ENCODE results near the gene TNFRSF1A. TPM values are rescaled to one million over a fixed set of nuclear protein-coding genes. Genes with fewer than 3 reads are reported as not detected.
A peak's percentile ranks its signal among the peaks of the same experiment; 100 is the strongest.

The TNFRSF1A gene
- total RNA-seq, 4 donors from 2014 or later = 229 to 317 (median 258) TPM

GRCh38 chr12:6335451-6336078 lies 6.3 kb downstream of the TNFRSF1A start:
- peak overlapping the region; percentile 20 to 84 (median 29) for H3K4me3 ChIP-seq
- H3K4me1 ChIP-seq = peaks cover 39 to 88% (median 77%) of the 10 kb centered on the region in 4 donors
- in situ Hi-C loops (cut with MboI; ENCODE audit: low pct_ligation_motif_present in 1 of 4, low pct_unique_long_range_greater_than_20kb in 1 of 4, low sequenced_read_pairs in 3 of 4) (loop anchor here in 3 of 4 donors (10.0 to 25.0 kb wide), 3 partner anchors 119 to 202 kb away; partner anchors contain the start of genes TAPBPL (in 3 of the 3), VAMP1 (in 2 of the 3) and GAPDH (in 1 of the 3)), intact Hi-C loops (cut with DNase I; ENCODE audit: low total_unique reads) (loop anchor here (5.0 to 10.0 kb wide), 2 partner anchors 47 to 219 kb away; partner anchors contain the start of genes IFFO1 and LTBR)
- H3K27ac ChIP-seq = peak overlapping the region; percentile 94 to 99 (median 98)
- DNase-seq = peak; percentile 84
- no peaks in the 10 kb centered on the region for H3K9me3 ChIP-seq
- WGBS, 2 donors (ENCODE audit: low coverage in 1 of 2) = 0 to 2% methylated on average over 1 to 11 of the region's 11 CpGs
- H3K27me3 ChIP-seq = no peaks in the 10 kb centered on the region
- TF ChIP-seq, protein P1, sequence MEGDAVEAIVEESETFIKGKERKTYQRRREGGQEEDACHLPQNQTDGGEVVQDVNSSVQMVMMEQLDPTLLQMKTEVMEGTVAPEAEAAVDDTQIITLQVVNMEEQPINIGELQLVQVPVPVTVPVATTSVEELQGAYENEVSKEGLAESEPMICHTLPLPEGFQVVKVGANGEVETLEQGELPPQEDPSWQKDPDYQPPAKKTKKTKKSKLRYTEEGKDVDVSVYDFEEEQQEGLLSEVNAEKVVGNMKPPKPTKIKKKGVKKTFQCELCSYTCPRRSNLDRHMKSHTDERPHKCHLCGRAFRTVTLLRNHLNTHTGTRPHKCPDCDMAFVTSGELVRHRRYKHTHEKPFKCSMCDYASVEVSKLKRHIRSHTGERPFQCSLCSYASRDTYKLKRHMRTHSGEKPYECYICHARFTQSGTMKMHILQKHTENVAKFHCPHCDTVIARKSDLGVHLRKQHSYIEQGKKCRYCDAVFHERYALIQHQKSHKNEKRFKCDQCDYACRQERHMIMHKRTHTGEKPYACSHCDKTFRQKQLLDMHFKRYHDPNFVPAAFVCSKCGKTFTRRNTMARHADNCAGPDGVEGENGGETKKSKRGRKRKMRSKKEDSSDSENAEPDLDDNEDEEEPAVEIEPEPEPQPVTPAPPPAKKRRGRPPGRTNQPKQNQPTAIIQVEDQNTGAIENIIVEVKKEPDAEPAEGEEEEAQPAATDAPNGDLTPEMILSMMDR (IDR thresholded peaks at IDR 0.05) = peak; percentile 28 to 74 (median 47)
- peak; percentile 10 for TF ChIP-seq POLR2A (IDR thresholded peaks at IDR 0.05)
- peak in 2 of 3 donors; percentile 33 to 59 for TF ChIP-seq POLR2AphosphoS5 (IDR thresholded peaks at IDR 0.05)
- no peak for TF ChIP-seq EP300 (IDR thresholded peaks at IDR 0.05; ENCODE audit: low read depth)
- H3K36me3 ChIP-seq = peaks cover 0 to 33% (median 15%) of the 10 kb centered on the region in 4 donors

DNA sequence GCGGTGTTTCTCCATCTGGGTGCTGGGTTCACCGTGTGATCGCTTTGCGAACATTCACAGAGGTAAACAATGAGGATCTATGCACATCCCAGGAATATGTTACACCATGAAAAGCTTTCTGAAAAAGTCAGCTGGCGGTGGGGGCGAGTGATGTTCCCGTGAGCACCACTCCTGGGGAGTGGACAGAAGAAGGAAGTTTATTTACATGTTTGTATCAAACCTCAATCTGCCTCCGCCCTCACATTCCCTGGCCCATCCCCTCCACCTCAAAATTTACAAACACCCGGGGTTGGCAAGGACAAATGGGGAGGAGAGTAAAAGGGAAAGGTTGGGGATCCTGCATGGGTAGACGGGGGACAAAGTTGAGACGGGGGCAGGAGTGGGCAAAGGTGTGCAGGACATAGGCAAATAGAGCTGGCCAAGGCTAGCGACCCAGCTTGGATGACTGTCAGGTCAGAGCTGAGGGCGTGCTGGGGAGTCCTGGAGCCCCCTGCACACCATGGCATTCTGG lies 6.9 kb downstream of the TNFRSF1A start:
- H3K4me1 ChIP-seq = peaks cover 39 to 88% (median 75%) of the 10 kb centered on the region in 4 donors
- peaks cover 0 to 38% (median 15%) of the 10 kb centered on the region in 4 donors for H3K36me3 ChIP-seq
- DNase-seq = peak; percentile 58
- intact Hi-C loops (cut with DNase I; ENCODE audit: low total_unique reads) (loop anchor here (5.0 to 10.0 kb wide), 2 partner anchors 47 to 220 kb away; partner anchors contain the start of genes IFFO1 and LTBR), in situ Hi-C loops (cut with MboI; ENCODE audit: low pct_ligation_motif_present in 1 of 4, low pct_unique_long_range_greater_than_20kb in 1 of 4, low sequenced_read_pairs in 3 of 4) (loop anchor here in 3 of 4 donors (10.0 to 25.0 kb wide), 3 partner anchors 120 to 202 kb away; partner anchors contain the start of genes TAPBPL (in 3 of the 3), VAMP1 (in 2 of the 3) and GAPDH (in 1 of the 3))
- TF ChIP-seq POLR2AphosphoS5 (IDR thresholded peaks at IDR 0.05) (peak in 1 of 3 donors; percentile 3), POLR2A (IDR thresholded peaks at IDR 0.05) (no peak)
- H3K27ac ChIP-seq = peak overlapping the region; percentile 94 to 99 (median 98)
- H3K27me3 ChIP-seq = no peaks in the 10 kb centered on the region
- no peaks in the 10 kb centered on the region for H3K9me3 ChIP-seq
- 18 to 22% methylated on average over 4 to 13 of the region's 13 CpGs for WGBS, 2 donors (ENCODE audit: low coverage in 1 of 2)
- H3K4me3 ChIP-seq = peak overlapping the region in 3 of 4 donors; percentile 26 to 84 (median 32)

- Histone ChIP-seq H3K27ac (peak overlapping the region; percentile 94 to 99 (median 98)), H3K9me3 (no peaks in the 10 kb centered on the region), H3K27me3 (no peaks in the 10 kb centered on the region), H3K4me1 (peaks cover 39 to 81% (median 69%) of the 10 kb centered on the region in 4 donors), H3K4me3 (peak overlapping the region in 1 of 4 donors; percentile 84), H3K36me3 (peaks cover 0 to 45% (median 17%) of the 10 kb centered on the region in 4 donors)
- 49 to 71% methylated on average over 4 to 5 of the region's 5 CpGs for WGBS, 2 donors (ENCODE audit: low coverage in 1 of 2)
- intact Hi-C loops (cut with DNase I; ENCODE audit: low total_unique reads) = loop anchor here (10.0 kb wide), 1 partner anchor 220 kb away; the partner anchor contains the start of gene IFFO1
- no peak for DNase-seq
- in situ Hi-C loops (cut with MboI; ENCODE audit: low pct_ligation_motif_present in 1 of 4, low pct_unique_long_range_greater_than_20kb in 1 of 4, low sequenced_read_pairs in 3 of 4) = loop anchor here in 3 of 4 donors (10.0 to 25.0 kb wide), 3 partner anchors 120 to 203 kb away; partner anchors contain the start of genes TAPBPL (in 3 of the 3), VAMP1 (in 2 of the 3) and GAPDH (in 1 of the 3)
- TF ChIP-seq POLR2A (IDR thresholded peaks at IDR 0.05) = no peak
- TF ChIP-seq, protein P1 (IDR thresholded peaks at IDR 0.05) = no peak
- TF ChIP-seq EP300 (IDR thresholded peaks at IDR 0.05; ENCODE audit: low read depth) = no peak
- TF ChIP-seq POLR2AphosphoS5 (IDR thresholded peaks at IDR 0.05) = no peak
Observed at GRCh38 chr12:6334359-6334758, 7.5 kb downstream of the TNFRSF1A start.

- DNase-seq = no peak
- WGBS, 2 donors (ENCODE audit: low coverage in 1 of 2) = 83 to 100% methylated on average over 1 to 9 of the region's 9 CpGs
- no peaks in the 10 kb centered on the region for H3K9me3 ChIP-seq
- H3K27ac ChIP-seq = peak overlapping the region; percentile 94 to 99 (median 98)
- in situ Hi-C loops (cut with MboI; ENCODE audit: low pct_ligation_motif_present in 1 of 4, low pct_unique_long_range_greater_than_20kb in 1 of 4, low sequenced_read_pairs in 3 of 4) = loop anchor here in 3 of 4 donors (10.0 to 25.0 kb wide), 3 partner anchors 121 to 204 kb away; partner anchors contain the start of genes TAPBPL (in 3 of the 3), VAMP1 (in 2 of the 3) and GAPDH (in 1 of the 3)
- peaks cover 34 to 76% (median 64%) of the 10 kb centered on the region in 4 donors for H3K4me1 ChIP-seq
- no peaks in the 10 kb centered on the region for H3K27me3 ChIP-seq
- H3K4me3 ChIP-seq = no peak overlapping the region
- intact Hi-C loops (cut with DNase I; ENCODE audit: low total_unique reads) = loop anchor here (10.0 kb wide), 1 partner anchor 221 kb away; the partner anchor contains the start of gene IFFO1
- peaks cover 0 to 53% (median 20%) of the 10 kb centered on the region in 4 donors for H3K36me3 ChIP-seq
- no peak for TF ChIP-seq POLR2A (IDR thresholded peaks at IDR 0.05)
- TF ChIP-seq, protein P1 (IDR thresholded peaks at IDR 0.05) = no peak
- TF ChIP-seq EP300 (IDR thresholded peaks at IDR 0.05; ENCODE audit: low read depth) = no peak
- no peak for TF ChIP-seq POLR2AphosphoS5 (IDR thresholded peaks at IDR 0.05)
Observed at GRCh38 chr12:6333566-6333965, 8.3 kb downstream of the TNFRSF1A start.

Data from transverse colon (tissue), 4 donors.